Activated CD4-positive, alpha-beta T cell treated with anti-CD3 and anti-CD28 coated beads for 4 hours (primary cell): ENCODE results near the gene SGTA.
"Not testable (repeated sequence)": the region's sequence is repeated elsewhere in the genome, so short reads cannot be mapped to it uniquely, and the experiment has no call there.

Source experiments
- DNase-seq, 2 donors: peaks; one replicate each; pipeline ENCODE4 v3.0.0-alpha.2; 2020

Gene SGTA

GRCh38 chr19:2792666-2793065 lies 9.6 kb upstream of the SGTA start:
- not testable (repeated sequence) for DNase-seq

GRCh38 chr19:2791876-2792275 lies 8.8 kb upstream of the SGTA start:
- DNase-seq, result no peak

- no peak for DNase-seq
Measured at GRCh38 chr19:2791440-2791839, 8.4 kb upstream of the SGTA start.

GRCh38 chr19:2790557-2791271 lies 7.6 kb upstream of the SGTA start:
- DNase-seq, result no peak

- DNase-seq, result no peak
Measured at GRCh38 chr19:2790194-2790556, 7.1 kb upstream of the SGTA start.

- no peak for DNase-seq
Measured at GRCh38 chr19:2788237-2788636, 5.2 kb upstream of the SGTA start.

- DNase-seq, result no peak
Measured at GRCh38 chr19:2787115-2787514, 4.0 kb upstream of the SGTA start.

GRCh38 chr19:2785244-2785997 lies 2.3 kb upstream of the SGTA start, which contains the start of gene THOP1:
THOP1 (plus strand) TSS chr19:2785503; CDS start chr19:2785663, 160 bp downstream.
- DNase-seq, result peak; percentile 99 to 100

GRCh38 chr19:2783781-2784145 lies 690 bp upstream of the SGTA start:
- DNase-seq, result no peak

- DNase-seq, result no peak
Measured at GRCh38 chr19:2782329-2782935, 641 bp downstream of the SGTA start.

- no peak for DNase-seq
Measured at GRCh38 chr19:2780284-2780683, 2.8 kb downstream of the SGTA start.

GRCh38 chr19:2779121-2779740 lies 3.8 kb downstream of the SGTA start:
- DNase-seq, result no peak

GRCh38 chr19:2777952-2778683 lies 5.0 kb downstream of the SGTA start:
- no peak for DNase-seq

GRCh38 chr19:2775556-2776430 lies 7.3 kb downstream of the SGTA start:
- peak; percentile 70 to 75 for DNase-seq

GRCh38 chr19:2774953-2775555 lies 8.0 kb downstream of the SGTA start:
- no peak for DNase-seq

- DNase-seq, result no peak
Measured at GRCh38 chr19:2774083-2774679, 8.9 kb downstream of the SGTA start.

- DNase-seq, result no peak
Measured at GRCh38 chr19:2771786-2772674, 11.0 kb downstream of the SGTA start.

- no peak for DNase-seq
Measured at GRCh38 chr19:2770055-2771013, 12.7 kb downstream of the SGTA start.

- DNase-seq, result no peak
Measured at GRCh38 chr19:2769218-2769617, 13.9 kb downstream of the SGTA start.
